Putamen (tissue), 1 donor: Measurements from ENCODE around the gene MCU.
"Not testable (repeated sequence)": the region's sequence is repeated elsewhere in the genome, so short reads cannot be mapped to it uniquely, and the experiment has no call there.

Experiments used
- DNase-seq: peaks from one replicate; pipeline ENCODE4 v3.0.0-alpha.2; 2016; ENCODE audit warnings: low spot score

MCU gene

DNA sequence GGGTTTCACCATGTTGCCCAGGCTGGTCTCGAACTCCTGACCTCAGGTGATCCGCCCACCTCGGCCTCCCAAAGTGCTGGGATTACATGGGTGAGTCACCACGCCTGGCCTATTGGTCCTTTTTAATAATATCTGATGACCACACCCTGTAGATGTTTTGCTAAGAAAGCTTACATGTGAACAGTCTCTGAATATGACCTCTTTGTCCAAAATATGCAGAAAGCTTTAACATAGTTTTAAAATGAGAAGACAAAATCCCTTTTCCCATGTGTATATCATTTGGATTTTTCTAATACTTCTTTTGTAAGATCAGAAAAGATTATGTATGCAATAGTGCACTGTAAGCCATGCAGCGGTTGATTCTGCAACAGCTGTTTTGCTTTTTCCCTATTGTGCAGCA is 38.5 kb downstream of the MCU start:
- no peak for DNase-seq

DNA sequence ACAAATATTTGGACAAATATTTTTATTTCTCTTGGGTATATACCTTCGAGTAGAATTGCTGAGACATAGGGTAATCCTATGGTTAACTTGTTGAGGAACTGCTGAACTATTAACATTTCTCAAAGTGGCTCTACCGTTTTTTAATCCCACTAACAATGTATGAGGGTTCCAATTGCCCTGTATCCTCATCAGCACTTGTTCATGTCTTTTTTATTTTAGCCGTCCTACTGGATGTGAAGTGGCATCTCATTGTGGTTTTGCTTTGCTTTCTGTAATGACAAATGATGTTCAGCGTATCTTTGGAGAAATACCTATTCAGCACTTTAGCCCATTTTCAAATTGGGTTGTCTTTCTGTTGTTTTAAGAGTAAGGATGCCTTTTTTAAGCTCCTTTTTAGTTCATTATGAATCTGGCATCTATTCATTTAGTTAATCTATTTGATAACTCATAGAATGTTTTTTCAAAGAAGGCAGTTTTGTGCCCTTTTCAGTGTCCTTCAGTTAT is 40.0 kb downstream of the MCU start:
- no peak for DNase-seq

DNA sequence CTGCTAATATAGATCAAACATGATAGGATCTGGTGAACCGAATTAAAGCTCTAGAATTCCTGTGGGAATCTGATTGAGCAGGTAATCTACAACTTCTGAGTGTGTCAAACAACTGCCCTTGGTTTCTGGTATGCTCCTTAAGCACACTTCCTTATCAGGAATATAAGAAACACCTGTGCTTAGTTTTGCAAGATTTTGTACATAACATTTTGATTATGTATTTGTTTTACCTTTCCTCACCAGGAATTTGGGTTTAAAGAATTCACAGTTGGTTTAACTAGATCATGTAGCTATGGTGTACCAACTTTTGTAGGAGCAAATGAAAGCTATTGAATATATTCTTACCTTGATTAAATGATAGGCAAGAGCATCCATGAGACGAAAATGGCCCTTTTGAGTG is 40.6 kb downstream of the MCU start:
- no peak for DNase-seq

DNA sequence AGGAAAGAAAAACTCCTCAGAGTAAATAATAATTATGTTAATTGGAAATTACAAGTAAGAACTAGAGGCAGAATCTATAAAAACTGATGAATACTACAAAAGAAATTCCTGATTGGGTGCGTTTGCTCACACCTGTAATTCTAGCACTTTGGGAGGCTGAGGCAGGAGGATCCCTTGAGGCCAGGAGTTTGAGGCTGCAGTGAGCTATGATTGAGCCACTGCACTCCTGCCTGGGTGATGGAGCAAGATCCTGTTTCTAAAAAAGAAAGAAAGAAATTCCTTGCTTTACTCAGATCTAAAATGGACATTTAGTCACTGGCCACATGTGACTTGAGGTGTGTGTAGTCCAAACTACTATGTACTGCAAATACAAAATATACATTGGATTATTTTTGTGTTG is 42.0 kb downstream of the MCU start:
- DNase-seq = no peak

DNA sequence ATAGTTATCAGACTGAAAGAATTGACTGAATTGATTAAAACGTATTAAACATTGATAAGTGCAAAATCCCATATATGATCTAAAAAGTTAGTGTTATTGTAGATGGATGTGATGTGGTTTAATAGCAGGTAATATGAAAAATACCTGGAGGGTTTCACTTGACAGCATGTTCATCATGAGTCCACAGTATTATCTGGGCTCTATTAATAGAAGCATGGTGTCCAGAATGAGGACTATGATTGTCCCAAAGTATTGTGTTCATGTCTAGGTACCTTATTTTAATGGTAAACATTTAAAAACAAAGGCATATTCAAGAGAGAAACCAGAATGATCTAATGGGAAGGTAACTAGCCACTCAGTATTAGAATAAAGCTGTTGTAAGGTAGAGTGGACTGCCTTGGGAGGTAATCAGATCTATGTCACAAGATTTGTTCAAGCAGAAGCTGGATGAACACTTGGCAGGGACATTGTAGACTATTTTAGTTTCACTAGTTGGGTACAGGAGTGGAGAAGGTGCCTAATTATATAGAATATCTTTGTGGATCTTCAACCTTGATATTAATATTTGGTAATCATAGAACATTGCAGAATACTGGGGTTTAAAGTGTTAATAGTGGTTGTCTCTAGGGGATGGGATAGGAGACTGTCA is 43.5 kb downstream of the MCU start:
- DNase-seq = no peak

DNA sequence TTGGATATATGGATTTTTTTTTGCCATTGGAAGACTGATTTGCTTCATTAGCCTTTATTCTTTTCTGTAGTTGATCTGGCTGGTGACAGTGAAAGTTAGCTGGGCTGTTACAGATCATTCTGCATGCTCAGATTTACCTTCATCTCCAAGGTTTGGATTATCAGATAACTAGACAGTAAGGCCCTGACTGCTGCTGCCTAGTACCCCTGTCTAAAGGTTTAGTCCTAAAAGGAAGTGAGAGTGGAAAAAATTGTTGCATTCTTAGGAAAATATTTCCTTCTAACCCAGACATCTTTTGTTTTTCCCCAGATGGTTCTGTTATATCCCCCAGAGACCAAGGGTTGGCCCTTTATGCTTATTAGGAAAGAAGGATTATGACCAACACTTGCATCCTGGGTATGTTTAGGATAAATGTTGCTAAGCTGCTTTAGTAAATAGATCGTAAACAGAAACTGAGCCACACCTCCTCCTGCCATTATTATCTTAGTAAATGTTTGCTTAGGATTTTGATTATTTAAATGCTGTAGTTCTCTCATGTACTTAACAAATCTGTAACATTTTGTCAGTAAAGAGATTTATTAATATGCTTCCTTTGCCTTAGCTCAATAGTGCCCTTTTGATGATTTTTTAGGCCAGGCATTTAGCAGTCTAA is 44.4 kb downstream of the MCU start:
- no peak for DNase-seq

DNA sequence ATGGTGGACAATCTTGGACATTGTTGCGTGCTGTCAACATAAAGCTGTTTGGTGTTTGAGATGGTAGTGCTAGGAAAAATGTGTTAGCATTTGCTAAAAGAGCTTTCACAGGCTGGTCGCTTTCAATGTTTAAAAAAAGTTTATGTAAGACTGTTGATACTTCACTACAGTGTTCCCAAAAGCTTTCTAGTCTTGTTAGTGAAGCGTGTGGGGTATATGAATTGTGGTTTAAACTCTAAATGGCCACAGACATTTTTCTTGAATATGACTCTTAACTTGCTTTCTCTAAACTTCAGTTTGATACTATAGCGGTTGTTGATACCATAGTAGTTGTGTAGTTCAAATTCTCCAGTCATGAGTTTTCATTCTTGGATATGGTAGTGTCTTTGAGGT is 44.9 kb downstream of the MCU start:
- no peak for DNase-seq

DNA sequence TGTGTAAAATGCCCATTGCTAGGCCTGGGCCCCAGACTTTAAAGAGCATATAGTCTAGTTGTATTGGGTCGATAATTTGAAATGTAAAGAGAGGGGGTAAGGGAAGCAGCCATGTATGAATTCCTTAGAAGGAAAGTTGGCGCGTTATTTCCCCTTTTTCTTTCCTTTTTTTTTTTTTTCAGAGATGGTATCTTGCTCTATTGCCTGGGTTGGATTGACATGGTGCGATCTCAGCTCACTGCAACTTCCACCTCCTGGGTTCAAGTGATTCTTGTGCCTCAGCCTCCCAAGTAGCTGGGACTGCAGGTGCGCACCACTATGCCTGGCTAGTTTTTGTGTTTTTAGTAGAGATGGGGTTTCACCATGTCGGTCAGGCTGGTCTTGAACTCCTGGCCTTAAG is 45.4 kb downstream of the MCU start:
- not testable (repeated sequence) for DNase-seq

DNA sequence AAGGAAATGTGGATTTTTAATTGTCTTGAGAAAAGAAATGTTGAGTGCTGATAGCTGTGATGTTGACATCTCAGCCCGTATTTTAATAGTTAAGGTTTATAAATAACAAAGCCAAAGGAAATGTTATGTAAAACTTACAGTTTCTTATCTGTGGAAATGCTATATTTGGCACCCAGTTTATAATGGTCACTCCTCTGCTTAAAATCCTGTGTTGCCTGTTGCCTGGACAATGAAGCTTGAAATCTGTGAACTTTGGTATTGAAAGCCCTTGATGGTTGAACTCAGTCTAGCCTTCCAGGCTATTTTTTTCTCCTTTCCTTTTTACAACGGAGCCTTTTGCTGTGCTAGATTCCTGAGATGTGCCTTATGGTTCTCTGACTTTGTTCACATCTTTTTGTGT is 46.5 kb downstream of the MCU start:
- no peak for DNase-seq

DNA sequence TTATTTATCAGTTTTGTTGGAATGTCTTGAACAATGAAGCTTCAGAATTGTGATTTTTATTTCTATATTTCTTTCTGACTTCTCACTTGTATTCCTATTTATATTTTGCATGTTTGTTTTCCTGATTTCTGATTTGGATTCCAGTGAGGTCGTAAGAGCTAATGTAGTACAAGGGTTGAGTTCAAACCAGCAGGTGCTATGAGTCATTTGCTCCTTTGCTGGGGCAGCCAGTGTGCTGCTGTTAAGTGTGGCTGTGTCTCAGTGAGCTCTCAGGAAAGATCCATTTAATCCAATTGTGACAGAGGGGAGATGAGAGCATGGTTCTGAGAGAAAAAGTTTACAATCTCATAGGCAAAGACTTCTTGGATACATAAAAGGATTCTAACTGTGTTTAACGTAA is 48.6 kb downstream of the MCU start:
- no peak for DNase-seq

DNA sequence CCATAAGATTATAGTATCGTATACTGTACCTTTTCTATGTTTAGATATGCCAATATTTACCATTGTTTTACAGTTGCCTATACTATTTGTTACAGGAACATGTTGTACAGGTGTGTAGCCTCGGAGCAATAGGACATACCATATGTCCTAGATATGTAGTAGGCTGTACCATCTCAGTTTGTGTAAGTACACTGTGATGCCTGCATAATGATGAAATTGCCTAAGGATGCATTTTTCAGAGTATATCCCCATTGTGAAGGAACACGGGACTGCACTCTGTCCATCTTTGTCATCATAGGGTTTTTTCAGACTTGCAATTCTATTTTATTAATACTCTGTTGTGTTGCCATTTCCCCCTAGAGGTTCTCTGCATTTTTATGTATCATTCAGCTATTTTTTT is 50.1 kb downstream of the MCU start:
- DNase-seq = no peak

DNA sequence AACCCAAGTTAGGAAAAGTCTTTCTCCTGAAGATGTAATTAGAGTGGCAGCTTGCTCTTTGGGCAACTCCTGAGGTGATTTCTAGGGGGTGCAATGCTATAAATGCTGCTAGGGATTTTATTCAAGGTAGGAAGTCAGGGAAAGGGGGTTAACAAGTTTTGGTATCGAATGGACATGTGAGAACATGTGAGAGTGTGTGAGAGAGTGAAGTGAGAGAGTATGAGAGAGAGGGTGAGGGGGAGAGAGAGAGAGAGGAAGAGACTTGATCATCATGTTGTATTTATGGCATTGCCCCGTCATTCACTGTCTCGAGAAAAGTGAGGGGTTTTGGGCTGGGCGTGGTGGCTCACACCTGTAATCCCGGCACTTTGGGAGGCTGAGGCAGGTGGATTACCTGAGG is 50.9 kb downstream of the MCU start:
- no peak for DNase-seq

DNA sequence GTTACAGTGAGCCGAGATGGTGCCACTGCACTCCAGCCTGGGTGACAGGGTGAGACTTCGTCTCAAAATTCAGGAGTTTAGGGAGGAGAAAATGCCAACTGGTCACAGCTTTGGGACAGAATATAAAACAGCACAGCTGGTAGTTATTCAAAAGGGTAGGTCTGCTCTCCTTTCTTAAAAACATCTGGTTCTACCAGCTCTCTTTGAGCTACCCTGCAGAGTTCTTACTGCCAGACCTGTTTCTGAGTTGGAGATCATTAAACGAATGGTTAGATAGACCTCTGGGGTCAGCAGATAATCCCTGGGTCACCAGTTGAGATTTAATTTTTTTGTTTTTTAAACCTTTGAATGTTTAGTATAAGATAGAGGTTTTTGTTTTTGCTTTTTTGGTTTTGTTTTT is 52.6 kb downstream of the MCU start:
- no peak for DNase-seq

DNA sequence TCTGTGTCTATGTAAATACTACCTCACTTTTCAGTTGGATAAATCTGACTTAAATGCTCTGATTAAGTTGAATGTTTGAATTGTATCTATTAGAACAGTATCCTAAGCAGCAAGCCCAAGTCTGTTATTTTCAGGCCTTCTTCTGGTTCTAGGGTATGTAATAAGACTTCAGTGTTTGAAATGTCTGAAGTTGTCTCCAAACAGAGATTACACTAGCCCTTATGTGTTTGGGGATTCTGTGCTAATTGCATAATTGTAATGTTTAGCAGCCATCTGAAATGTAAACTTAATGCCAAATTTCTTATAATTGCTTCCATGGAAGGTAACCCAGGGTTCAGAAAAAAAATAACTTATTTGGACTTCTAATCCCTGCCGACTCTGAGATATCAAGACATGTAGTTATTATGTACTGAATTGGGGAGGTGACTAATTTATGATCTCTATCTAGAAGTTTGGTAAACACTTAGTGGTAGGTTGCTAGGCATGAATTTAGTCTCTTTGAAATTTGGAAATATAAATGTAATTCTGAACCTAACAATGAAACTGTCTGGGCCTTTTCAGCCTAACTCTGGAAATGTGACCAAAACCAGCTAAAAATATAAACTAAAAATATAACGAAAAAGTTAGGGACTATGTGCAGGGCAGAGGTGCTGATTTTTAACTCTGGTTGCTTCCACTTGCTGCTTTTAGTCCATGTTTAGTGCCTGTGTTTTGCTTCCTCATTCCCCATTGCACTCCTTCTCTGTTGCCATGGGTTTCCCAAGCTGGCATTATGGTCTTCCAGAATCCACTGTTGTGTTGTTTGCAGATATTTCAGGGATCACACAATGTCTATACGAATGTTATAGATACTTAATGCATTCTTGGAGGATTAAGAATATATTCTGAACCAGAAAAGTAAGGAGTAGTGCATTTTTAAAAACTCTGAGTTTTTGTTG is 54.8 kb downstream of the MCU start:
- DNase-seq = no peak

DNA sequence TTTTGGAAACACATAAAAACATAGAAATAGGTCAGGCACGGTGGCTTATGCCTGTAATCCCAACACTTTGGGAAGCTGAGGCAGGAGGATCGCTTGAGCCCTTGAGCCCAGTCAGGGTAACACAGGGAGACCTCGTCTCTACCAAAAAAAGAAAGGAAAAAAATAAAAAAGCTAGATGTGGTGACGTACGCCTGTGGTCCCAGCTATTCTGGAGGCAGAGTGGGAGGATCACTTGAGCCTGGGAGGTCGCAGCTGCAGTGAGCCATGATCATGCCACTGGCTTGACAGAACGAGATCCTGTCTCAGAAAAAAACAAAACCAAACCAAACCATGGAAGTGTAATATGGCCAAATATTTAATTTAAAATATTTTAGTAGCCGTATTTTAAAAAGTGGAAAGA is 55.6 kb downstream of the MCU start:
- no peak for DNase-seq

DNA sequence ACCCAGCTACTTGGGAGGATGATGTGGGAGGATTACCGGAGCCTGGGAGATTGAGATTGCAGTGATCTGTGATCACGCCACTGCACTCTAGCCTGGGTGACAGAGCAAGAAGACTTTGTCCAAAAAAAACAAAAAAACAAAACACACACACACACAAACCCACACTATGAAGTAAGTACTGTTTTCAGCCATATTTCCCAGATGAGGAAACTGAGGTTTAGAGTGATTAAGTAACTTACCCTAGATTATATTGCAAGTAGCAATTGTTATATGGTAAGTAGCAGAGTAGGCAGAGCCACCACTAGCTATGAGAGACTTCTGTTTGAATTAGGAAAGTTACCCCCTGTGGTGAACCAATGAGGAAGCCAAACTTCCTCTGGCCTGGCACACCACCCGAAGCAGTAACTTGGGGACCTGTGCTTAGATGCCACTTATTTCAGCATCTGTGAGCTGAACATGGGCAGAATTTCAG is 61.9 kb downstream of the MCU start:
- DNase-seq = no peak

DNA sequence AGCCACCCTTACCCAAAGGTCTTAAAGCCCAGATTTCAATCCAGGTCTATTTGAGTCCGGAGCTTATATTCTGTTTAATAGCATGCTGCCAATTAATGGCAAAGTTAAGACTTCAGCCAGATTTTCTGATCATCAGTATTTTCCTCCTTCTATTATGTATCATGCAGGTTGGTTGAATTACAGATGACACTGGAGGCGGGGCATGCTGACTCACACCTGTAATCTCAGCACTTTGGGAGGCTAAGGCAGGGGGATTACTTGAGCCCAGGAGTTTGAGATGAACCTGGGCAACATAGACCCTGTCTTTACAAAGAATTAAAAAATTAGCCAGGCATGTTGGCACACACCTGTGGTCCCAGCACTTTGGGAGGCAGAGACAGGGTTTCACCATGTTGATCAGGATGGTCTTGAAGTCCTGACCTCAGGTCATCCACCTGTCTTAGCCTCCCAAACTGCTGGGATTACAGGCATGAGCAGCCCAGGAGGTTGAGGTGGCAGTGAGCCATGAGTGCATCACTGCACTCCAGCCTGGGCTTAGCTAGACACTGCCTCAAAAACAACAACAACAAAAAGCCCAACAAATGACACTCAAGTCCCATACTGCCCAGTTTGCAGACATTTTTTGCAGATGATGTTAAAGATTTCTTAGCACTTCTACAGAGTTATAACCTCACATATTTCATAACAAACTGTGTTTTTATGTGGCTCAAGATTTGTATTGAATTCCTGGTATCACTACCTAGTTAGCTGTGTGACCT is 62.5 kb downstream of the MCU start:
- DNase-seq = no peak

DNA sequence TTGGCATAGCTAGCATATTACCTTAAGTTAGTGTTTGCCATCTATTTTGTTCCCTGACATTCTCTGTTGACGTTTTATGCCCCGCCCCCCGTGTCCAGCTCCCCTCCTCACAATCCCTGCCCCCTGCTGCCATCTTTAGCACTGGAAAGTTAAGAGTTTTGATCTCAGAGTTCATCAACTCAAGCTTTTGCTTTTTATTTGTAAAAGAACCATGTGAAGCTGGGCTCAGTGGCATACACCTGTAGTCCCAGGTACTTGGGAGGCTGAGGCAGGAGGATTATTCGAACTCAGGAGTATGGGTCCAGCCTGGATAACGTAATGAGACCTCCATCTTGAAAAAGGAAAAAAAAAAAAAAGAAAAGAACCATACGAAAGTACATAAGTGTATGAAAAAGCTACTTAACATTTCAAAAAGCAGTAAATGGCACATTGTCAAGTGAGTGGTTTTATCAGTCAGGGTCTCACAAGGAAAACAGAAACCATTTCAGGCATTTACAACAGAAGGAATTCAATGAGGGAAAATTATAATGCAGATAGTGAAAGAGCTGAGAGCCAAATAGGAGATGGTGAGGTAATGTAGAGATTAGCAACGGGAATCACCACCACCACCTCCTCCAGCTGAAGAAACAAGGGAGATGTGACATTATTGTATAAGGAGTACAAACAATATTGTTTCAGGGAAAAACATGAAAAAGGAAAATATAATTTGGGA is 64.9 kb downstream of the MCU start:
- DNase-seq = no peak

DNA sequence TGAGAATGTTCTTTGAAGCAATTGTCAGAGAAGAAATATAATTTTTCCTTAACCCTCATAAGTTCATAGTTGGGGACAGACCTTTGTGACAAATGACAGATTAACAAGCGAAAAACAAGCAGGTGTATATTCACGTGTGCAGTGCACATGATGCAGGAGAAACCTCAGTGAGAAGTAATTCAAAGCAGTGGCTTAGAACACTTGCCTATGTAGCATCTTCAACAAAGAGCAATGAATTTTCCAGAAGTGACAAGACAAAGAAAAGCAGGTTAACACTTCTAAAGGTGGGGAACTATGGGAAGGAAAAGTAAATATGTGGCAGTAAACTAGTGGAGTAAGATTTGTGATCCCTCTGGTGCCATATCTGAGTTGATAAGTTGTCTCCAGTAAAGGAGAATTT is 65.8 kb downstream of the MCU start:
- no peak for DNase-seq

DNA sequence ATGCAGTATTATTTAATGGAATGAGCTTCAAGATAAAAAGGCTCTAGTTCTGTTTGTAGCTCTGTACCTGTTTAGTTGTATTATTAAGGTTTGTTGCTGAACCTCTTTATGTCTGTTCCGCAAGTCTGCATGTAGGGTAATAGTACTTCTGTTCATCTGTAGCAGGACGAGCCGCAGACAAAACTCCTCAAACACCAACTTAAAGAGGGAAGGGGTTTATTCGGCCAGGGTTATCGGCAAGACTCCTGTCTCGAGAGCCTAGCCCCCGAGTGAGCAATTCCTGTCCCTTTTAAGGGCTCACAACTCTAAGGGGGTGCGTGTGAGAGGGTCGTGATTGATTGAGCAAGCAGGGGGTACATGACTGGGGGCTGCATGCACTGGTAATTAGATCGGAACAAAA is 67.0 kb downstream of the MCU start:
- not testable (repeated sequence) for DNase-seq

DNA sequence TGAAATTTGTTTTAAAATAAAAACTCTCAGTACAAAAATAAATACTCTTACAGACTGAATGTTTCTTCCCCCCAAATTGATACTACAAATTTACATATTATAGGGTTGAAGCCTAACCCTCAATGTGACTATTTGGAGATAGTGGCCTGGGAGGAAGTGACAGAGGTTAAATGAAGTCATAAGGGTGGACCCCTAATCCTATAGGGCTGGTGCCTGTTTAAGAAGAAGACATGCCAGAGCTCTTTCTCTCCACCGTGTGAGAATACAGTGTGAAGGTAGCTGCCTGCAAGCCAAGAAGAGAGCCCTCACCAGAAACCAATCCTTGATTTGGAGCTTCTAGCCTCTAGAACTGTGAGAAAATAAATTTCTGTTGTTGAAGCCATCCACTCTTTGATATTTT is 67.6 kb downstream of the MCU start:
- no peak for DNase-seq
